NCI-H2081 treated with DMSO at 0.1 percent for 48 hours (cell line): ENCODE measurements around the gene PIGC.
A peak's percentile ranks its signal among the peaks of the same experiment; 100 is the strongest.

Source experiments
- DNase-seq: peaks from one replicate; lab custom pipeline; 2025; lab: John Stamatoyannopoulos, UW

Gene PIGC

DNA sequence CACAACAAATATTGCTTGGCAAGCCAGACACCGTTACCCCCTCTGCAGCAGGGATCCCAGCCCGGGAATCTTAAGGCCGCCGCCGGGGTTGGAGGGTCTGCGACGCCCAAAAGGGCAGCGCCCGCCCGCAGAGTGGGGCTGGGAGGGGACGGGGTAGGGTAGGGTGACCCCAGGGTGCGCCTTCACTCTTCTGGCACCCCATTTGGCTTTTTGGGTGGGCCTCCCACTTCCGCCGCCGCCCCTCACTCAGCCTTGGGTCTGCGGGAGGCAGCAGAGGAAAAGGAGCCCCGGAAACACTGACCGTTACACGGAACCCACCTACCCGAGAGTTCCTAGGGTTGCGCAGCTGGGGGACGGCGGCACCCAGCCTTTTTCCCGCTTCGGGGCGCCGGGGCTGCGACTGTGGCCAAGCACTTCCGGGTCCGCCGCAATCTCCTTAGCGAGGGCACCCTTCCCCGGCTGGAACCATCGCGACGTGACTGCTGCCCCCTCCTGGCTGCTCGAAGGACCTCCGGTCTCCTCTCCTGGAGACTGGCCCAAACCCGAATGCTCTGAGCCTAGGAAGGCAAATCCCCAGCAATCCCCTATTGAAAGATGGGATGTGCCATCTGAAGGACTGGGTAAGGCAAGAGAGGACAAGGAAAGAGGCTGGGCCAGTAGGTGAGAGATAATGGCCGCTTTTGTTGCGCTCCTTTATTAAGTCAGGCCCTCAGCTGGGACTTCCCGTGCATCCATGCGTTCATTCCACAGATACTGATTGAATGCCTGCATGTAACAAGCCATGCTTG is at the start of gene PIGC:
Gene PIGC (minus strand): TSS at position 404 of the 788 bp plus-strand sequence. CDS start 1,447 bp downstream, outside the sequence.
- peak; percentile 75 for DNase-seq

DNA sequence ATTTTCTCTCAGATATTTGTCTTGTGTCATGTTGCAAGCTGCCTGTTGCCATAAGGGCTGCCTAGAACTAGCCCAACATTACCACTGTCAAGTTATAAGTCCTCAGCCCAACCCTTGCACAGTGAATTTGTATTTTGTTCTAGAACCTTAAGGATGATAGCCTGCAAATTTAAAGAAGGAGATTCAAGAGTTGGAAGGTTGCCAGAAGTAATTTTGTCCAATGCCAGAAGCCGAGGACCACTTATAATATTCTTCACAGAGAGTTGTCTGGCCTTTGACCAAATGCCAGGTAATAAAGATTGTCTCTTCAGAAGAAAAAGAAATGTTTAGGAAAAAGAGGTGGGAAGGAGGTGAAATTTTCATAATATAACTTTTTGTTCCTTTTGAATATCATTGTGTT is 48.6 kb upstream of the PIGC start:
- DNase-seq: no peak

DNA sequence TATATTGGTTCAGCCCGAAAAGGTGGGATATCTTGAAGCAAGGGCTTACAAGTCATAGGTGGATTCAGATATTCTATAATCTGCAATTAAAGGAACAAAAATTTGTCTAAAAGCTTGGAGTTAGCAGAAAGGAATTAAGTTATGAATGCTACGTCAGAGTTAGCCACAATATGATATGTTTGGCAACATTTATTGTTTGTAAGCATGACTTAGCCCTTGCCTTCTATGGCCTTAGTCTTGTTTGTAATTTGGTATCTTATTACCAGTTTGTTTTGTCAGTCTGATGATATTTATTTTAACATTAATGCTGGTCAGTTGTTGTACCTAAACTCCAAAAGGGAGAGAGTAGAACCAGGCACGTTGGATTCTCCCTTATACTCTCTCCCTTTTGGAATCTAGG is 46.0 kb upstream of the PIGC start:
- DNase-seq: no peak

DNA sequence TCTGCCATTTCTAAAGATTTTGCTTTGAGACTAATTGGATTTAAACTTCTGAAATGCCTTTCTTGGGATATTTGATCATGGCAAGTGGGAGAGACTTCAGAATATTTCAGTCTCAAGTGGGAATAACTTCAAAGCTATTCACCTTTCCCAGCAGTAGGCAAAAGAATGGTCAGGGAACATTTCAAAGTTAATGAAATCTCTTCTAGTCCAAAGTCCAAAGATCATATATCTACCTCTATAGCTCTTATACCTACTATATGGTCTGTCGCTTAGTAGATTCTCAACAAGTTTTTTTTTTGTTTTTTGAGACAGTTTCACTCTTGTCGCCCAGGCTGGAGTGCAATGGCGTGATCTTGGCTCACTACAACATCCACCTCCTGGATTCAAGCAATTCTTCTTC is 44.5 kb upstream of the PIGC start:
- DNase-seq: no peak

DNA sequence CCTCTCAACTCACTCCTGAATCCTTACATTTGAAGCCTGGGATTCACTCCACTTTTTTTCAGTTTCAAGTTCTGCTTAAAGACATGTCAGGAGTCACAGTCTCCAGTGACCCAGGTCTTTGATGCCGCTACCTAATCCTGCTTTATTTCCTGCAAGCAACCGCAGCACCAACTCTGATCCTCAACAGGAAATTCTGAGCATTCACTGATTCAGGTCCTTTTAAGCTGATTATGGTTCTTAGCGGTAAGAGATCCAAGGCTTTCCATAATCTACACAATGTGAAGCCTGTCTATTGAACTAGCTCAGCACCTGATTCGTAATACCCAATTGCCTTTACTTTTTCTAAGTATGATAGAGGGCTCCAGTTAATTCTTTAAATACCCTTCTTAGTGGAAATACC is 43.7 kb upstream of the PIGC start:
- no peak for DNase-seq

DNA sequence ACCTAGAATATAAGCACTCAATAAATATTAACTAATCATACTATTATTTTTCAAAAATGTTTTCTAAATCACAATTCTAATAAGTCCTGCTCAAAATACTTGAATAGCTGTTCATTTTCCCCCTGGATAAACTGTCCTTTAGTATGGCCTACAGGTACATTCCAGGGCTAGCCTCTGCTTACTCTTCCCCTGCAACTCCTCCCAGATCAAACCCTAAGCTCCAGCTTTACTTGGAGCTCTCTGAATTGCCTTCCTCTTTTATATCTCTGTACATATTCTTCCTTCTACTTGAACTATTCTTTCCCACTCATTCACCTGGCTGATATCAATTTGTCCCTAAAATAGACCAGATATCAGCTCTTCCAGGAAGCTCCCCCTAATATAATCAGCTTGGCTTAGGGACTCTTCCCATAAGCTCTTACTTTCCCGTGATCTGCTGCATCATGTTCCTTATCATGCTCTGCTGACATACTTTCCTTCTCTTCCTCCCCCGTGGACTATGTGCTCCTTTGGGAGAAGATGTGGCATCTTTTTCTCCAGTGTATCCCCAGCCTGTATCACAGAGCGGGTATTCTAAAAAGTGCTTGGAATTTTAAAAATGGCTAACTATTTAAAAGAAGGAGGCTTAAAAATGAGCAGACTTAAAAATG is 43.1 kb upstream of the PIGC start:
- no peak for DNase-seq

DNA sequence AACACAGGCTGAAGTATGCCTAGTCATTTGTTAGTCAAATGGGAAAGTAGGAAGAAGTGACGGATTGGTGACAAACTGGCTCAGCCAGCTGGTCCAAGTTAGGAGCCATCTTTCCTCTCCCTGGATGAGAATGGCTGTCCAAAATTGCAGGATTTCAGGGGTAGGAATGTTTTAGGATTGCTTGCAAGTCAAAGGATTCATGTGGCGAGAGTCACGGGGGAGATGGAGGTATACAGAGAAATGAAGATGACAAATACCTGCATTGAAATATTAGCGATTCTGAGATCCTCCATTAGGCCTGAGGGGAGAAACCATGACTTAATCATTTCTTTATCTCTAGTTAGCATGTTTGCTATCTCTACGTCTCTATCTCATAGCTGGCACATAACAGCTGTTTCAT is 41.8 kb upstream of the PIGC start:
- DNase-seq: no peak

DNA sequence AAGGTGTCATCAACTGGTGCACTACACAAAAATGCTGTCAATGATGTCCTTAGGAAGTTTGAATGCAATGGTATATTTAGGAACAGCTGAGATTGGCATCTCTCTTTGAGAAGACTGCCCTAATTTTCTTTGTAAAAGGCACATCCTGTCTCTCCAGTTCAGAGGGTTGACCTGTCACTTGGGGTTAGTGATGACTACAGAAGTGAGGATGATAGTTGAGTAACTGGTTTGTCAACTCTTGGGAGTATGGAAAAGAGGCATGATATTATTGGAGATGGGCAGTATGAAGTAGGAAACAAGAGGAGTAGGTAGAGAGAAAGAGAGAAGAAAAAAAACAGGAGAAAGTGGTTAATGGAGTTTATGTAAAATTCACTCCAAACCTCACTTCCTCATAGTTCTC is 40.4 kb upstream of the PIGC start:
- DNase-seq: no peak

DNA sequence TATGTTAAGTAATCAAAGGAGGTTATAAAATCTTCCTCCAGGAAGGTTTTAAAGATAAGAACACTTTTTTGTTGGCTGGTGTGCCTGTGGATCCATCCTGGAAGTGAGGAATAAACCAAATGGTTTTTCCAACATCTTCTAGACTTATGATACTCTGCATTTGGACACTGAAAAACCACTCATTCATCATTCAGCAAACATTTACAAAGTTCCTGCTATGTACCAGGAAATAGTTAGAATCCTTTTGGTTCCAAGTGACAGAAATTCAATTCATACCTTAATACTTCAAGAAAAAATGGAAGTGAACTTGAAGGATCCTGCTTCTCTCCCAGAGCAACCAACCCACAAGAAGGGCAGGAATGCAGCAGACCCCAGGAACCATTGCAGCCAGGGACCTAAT is 39.6 kb upstream of the PIGC start:
- no peak for DNase-seq

DNA sequence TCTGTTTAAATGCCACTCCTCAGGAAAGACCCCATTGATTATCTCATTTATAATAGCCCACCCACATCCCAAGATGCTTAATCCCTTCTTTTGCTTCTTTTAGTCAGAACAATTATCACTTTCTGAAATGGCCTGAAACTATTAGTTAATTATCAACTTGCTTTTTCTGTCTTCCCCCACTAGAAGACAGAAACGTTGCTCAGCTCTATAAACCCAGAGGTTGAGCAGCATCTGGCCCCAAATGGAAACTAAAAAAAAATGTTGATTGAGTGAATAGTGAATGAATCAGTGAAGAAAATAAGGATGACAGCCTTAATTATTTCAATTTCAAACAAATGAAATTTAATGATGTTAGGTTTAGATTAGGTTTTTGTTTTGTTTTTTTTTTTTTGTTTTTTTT is 38.2 kb upstream of the PIGC start:
- DNase-seq: no peak

DNA sequence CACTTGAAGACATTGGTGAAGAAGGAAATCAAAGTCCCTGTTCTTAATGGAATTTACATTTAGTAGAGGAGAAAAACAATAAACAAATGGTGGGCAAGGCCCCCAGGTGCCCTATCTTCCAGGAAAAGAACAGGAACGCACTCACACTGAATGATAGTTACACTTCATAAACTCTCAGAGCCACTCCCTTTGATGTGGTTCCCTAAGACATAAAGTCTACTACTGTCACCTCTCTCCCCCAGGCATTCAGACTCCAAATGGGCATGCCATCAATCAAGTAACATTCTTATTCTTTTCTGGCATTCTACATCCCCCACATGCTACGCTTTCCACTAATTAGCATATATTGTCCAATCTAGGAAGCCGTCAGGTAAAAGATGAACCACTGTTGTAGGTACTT is 36.6 kb upstream of the PIGC start:
- DNase-seq: no peak

DNA sequence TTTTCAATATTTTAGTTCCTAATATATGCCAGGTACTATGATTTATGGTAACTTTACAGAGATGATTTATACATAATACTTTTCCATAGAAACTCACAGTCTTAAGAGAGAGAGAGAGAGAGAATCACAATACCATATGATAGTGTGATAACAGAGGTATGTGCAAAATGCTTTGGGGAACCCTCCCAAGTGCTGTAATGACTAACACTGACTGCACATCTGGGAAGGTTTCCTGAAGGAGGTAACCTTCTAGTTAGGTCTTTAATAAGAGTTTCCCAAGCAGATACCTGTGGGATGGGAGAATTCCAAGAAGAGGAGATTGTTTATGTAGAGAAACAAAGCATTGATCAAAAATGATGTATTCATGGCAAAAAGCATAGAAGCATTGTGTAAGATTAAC is 34.6 kb upstream of the PIGC start:
- DNase-seq: no peak

DNA sequence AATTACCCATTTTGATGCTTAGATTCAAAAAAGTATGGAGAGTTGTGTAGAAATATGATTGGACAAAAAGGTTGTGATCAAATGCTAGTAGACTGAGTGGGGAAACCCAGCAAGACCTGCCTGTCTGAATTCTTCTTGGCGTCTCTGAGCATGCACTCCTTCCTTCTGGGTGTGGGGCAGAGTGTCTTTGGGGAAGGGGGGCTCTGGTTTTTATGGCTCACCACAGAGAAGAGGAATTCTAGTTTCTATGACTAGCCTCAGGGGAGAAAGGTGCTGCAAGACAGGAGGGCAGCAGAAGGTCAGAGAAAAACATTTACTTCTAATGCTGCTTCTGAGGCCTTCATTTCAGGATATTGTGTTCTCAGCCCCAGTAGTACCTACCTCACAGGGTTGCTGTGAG is 33.9 kb upstream of the PIGC start:
- DNase-seq: no peak

DNA sequence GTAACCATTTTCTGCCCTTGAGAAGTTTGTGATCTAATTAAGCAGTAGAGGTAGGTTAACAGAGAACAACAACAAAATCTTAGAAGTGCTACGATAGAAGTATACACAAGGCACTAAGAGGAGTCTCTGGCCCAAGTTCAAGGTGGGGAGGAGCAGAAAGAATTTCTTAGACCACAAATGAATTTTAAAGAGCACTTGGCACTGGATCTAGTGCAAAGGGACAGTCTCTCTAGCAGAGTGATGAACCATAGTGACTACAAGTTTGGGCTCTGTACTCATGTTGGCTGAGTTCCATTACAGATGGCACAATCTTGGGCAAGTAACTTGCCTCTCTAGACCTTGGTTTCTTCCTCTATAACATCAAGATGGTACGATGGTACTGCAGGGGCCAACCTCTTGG is 33.3 kb upstream of the PIGC start:
- DNase-seq: no peak

DNA sequence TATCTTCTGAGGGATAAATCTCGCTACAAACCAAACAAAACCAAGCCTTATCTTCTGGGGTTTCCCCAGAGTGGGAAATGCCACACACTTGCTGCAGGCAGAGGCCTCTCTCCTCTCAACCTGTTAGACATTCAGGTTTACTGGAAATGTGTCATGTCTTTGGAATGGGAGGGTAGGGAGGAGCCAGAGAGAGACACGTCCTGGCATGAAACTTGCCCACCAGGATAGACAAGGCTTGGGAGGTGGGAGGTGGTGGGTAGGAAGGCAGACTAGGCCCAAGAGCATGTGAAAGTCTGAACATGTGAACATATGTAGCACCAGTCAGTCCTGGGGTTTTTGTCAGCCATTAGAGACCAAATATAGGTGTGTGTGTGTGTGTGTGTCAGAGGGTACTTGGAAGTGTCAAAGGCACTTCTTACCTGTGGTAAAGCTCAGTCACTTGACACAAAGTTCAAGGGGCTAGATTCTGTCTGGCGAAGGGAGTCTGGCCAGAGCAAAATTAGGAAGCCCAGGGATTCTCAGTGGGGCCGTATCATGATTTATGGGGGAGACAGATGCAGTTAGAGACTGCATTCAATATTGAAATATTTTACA is 32.4 kb upstream of the PIGC start:
- no peak for DNase-seq

DNA sequence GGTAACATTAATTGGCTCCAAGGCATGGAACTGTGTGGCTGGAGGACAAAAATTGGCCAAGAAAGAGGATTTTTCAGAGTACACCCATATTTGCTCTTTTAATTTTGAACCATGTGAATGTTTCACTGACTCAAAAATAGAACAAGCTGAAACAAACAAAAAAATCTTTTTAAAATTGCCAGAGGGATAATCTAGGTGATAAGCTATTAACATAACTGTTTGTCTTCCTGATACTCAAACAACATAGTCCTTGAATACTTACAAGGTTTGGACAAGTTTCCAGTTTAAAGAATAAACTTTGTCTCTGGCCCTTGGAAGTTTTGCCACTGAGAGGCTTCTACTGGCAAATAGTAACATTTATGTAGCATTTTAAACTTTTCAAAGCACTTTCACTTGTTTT is 30.0 kb upstream of the PIGC start:
- no peak for DNase-seq

DNA sequence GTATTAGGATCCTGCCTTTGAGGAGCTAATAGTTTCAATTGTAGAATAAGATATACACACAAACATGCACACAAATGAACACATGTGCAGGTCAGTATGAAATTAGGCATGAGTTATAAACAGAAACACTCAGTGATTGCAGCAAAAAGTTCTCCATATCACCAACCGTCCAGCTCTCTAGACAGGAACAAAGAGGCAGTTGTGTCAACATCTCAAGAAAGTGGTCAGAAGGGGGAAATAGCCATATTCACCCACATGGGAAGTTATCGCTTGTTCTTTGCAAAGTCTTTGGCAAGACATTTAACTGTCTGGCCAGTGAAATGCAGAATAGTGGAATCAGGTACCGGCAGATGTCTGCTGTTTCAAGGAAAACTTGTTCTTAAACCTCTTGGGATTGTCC is 29.4 kb upstream of the PIGC start:
- DNase-seq: no peak

DNA sequence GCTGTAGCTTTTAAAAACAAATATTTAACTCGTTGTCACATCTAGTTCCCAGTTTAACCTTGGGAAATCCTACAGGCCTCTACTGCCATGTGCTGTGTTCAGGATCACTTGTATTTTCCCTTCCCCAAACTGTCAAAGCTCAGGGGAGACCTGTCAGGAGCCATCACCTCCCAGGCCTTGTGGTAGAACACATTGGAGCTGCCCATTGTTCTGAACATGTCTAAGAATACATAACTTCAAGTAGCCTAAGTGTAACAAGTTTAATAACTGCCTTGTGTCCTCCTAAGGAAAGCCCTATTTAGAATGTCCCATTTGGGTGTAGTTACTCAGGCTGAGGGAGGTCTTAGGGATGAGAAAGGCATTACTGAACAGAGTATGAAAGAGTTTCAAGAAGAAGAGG is 28.6 kb upstream of the PIGC start:
- DNase-seq: no peak

DNA sequence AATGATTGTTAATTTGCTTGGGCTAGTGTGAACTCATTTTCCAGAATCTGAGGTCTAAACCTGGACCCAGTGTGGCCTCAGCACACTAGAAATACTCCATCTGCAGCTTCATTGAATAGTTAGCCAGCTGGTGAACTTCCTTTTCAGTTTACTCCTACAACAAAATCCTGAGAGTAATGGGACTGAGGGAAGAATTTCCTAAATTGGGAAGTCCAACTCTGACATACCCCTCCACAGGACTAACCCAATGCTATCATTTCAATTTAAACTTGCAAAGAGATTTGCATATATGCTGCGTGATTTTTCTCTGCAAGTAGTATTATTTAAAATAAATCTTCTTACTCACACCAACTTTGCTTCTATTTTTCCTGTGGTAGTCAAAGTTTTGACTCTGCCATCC is 27.8 kb upstream of the PIGC start:
- DNase-seq: no peak

DNA sequence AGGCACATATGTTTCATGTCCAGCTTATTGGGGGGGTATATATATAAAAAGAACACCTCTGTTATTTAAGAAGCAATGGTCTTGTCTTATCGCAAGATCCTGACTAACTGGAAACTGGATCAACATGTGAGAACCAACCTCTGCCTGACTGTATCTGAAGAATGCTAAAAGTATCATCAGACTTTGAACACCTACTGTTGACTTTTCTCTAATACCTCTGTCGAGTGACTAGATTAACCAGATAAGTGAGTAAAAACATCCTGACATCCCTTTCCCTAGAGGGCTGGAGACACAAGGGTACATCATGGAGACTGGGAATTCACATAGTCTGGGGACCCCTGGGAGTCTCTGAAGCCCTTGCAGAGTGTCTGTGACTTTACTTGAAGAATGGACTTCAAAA is 26.3 kb upstream of the PIGC start:
- no peak for DNase-seq

DNA sequence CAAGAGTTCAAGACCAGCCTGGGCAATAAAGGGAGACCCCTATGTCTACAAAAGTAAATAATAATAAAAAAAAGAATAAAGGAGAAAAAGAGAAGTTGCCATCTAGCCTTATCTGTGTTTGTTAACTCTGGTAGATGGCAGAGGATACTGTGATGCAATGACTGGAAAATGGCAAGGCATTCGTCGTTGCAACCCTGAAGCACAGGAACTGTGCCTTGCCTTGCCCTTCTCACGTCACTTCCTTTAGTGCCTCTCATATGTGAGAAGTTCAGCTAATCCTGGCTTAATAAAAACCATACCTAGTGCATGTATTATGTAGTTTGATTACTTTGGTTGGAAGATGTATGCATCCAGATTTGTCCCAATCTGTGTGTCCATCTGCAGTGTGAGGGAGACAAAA is 25.8 kb upstream of the PIGC start:
- no peak for DNase-seq

DNA sequence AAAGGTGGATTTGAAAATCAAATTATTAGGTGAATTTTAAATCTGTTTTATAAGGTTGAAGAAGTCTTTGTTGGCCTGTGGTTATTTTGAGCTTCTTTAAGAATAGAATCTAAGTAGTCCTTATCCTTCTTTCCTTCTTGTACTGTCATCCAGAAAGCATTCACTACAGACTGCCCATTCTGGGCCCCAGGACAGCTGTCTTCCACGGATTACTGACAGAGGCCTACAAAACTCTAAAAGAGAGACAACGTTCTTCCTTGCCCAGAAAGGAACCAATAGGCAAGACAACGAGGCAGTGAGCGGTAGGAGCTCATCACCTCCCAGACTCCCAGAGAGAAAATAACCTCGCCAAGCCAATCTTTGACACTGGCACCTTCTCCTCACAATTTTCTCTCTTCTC is 24.4 kb upstream of the PIGC start:
- DNase-seq: no peak

DNA sequence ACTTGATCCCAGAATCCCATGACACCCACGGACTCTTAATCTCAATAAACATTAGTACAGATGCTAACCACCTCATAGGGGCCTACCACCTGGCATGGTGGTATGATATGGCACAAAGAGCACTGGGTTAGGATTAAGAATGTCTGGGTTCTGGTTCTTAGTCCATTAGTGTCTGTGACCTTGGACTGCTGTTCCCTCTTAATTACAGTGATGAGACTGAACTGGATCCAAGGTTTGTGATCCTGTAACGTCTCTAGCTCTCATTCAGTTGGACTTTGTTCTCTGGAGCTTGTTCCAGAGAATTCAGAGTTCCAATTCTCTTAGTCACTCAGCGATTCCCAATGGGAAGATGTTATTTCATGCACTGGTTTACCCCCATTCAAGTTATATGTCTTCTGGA is 23.6 kb upstream of the PIGC start:
- DNase-seq: no peak
